Skeletal muscle tissue (tissue), 4 donors: ENCODE results near the gene CDH4. TPM values are rescaled to one million over a fixed set of nuclear protein-coding genes. Genes with fewer than 3 reads are reported as not detected.
A peak's percentile ranks its signal among the peaks of the same experiment; 100 is the strongest.

Experiments
- H3K27ac ChIP-seq: one replicate; pipeline ENCODE4 v1.7.0; 2013; ENCODE audit warnings: mild to moderate bottlenecking, low read depth, low read length, inconsistent platforms
- H3K27me3 ChIP-seq, 3 donors: one replicate each; pipeline ENCODE4 v1.7.0; 2013; ENCODE audit warnings: low read length in 3 of 3; ENCODE audit not compliant: control insufficient read depth in 3 of 3, insufficient read depth in 3 of 3
- H3K36me3 ChIP-seq, 3 donors: one replicate each; pipeline ENCODE4 v1.7.0; 2013; ENCODE audit warnings: low read length in 3 of 3; ENCODE audit not compliant: control insufficient read depth in 3 of 3, insufficient read depth in 3 of 3
- H3K4me1 ChIP-seq, 3 donors: one replicate each; pipeline ENCODE4 v1.7.0; 2013; ENCODE audit warnings: low read length in 3 of 3, mild to moderate bottlenecking in 3 of 3; ENCODE audit not compliant: control insufficient read depth in 3 of 3, insufficient read depth in 3 of 3
- H3K4me3 ChIP-seq, 3 donors: one replicate each; pipeline ENCODE4 v1.7.0; 2013; ENCODE audit warnings: low read length in 3 of 3
- H3K9ac ChIP-seq, 3 donors: one replicate each; pipeline ENCODE4 v1.7.0; 2013; ENCODE audit warnings: low read length in 3 of 3, mild to moderate bottlenecking in 3 of 3, moderate library complexity in 2 of 3, low read depth in 1 of 3
- H3K9me3 ChIP-seq, 3 donors: one replicate each; pipeline ENCODE4 v1.7.0; 2013; ENCODE audit warnings: low read length in 3 of 3; ENCODE audit not compliant: control insufficient read depth in 3 of 3
- total RNA-seq: library from RNA; depleted of rRNA; stranded (reverse); fragments of >200 nt; gene quantifications from one replicate; pipeline ENCODE4 v1.2.3, GENCODE V29; 2014
- donor health status: Osteomylitis.

The CDH4 gene
- total RNA-seq, 1 donor from 2014 or later: 0.52 TPM

GRCh38 chr20:61252601-61253263 lies 671 bp downstream of the CDH4 start:
- H3K27ac ChIP-seq: no peak overlapping the region
- no peaks in the 10 kb centered on the region for H3K9me3 ChIP-seq
- peak overlapping the region in 1 of 3 donors; percentile 36 for H3K4me3 ChIP-seq
- H3K9ac ChIP-seq: no peak overlapping the region
- H3K4me1 ChIP-seq: peaks cover 0 to 5% (median 2%) of the 10 kb centered on the region in 3 donors
- H3K36me3 ChIP-seq: no peaks in the 10 kb centered on the region
- H3K27me3 ChIP-seq: peaks cover 51 to 64% (median 56%) of the 10 kb centered on the region in 3 donors

- no peak overlapping the region for H3K27ac ChIP-seq
- peak overlapping the region in 1 of 3 donors; percentile 33 for H3K9ac ChIP-seq
- no peaks in the 10 kb centered on the region for H3K9me3 ChIP-seq
- H3K27me3 ChIP-seq: peaks cover 46 to 59% (median 51%) of the 10 kb centered on the region in 3 donors
- H3K4me1 ChIP-seq: peaks cover 0 to 5% (median 2%) of the 10 kb centered on the region in 3 donors
- H3K36me3 ChIP-seq: no peaks in the 10 kb centered on the region
- peak overlapping the region; percentile 7 to 49 (median 36) for H3K4me3 ChIP-seq
Measured at GRCh38 chr20:61253264-61253639, 1.2 kb downstream of the CDH4 start.

- Histone ChIP-seq H3K36me3 (no peaks in the 10 kb centered on the region), H3K27ac (no peak overlapping the region), H3K27me3 (peaks cover 41 to 53% (median 47%) of the 10 kb centered on the region in 3 donors), H3K9me3 (peaks cover 0 to 2% (median 0%) of the 10 kb centered on the region in 3 donors), H3K4me3 (peak overlapping the region; percentile 7 to 49 (median 36)), H3K4me1 (peaks cover 0 to 5% (median 2%) of the 10 kb centered on the region in 3 donors), H3K9ac (peak overlapping the region in 1 of 3 donors; percentile 33)
Measured at GRCh38 chr20:61253640-61254511, 1.8 kb downstream of the CDH4 start.

- H3K9ac ChIP-seq: no peak overlapping the region
- H3K36me3 ChIP-seq: no peaks in the 10 kb centered on the region
- no peak overlapping the region for H3K27ac ChIP-seq
- H3K9me3 ChIP-seq: peaks cover 0 to 2% (median 0%) of the 10 kb centered on the region in 3 donors
- no peak overlapping the region for H3K4me3 ChIP-seq
- peaks cover 35 to 42% (median 40%) of the 10 kb centered on the region in 3 donors for H3K27me3 ChIP-seq
- H3K4me1 ChIP-seq: peaks cover 0 to 5% (median 2%) of the 10 kb centered on the region in 3 donors
Measured at GRCh38 chr20:61254881-61255626, 3.0 kb downstream of the CDH4 start.

- Histone ChIP-seq H3K4me1 (peaks cover 0 to 5% (median 2%) of the 10 kb centered on the region in 3 donors), H3K27me3 (peaks cover 27 to 31% (median 29%) of the 10 kb centered on the region in 3 donors), H3K27ac (no peak overlapping the region), H3K9me3 (peaks cover 0 to 2% (median 0%) of the 10 kb centered on the region in 3 donors), H3K4me3 (no peak overlapping the region), H3K36me3 (no peaks in the 10 kb centered on the region), H3K9ac (no peak overlapping the region)
Measured at GRCh38 chr20:61256365-61256764, 4.3 kb downstream of the CDH4 start.

- peaks cover 23 to 30% (median 25%) of the 10 kb centered on the region in 3 donors for H3K27me3 ChIP-seq
Measured at GRCh38 chr20:61256824-61257223, 4.8 kb downstream of the CDH4 start.

GRCh38 chr20:61257611-61258010 lies 5.5 kb downstream of the CDH4 start:
- peaks cover 0 to 5% (median 2%) of the 10 kb centered on the region in 3 donors for H3K4me1 ChIP-seq
- no peaks in the 10 kb centered on the region for H3K36me3 ChIP-seq
- peaks cover 22 to 30% (median 24%) of the 10 kb centered on the region in 3 donors for H3K27me3 ChIP-seq
- peaks cover 0 to 2% (median 0%) of the 10 kb centered on the region in 3 donors for H3K9me3 ChIP-seq
- H3K9ac ChIP-seq: no peak overlapping the region
- H3K27ac ChIP-seq: no peak overlapping the region
- H3K4me3 ChIP-seq: no peak overlapping the region

More at GRCh38 chr20:61256824-61257223, 4.8 kb downstream of the CDH4 start:
- Histone ChIP-seq H3K9me3 (peaks cover 0 to 2% (median 0%) of the 10 kb centered on the region in 3 donors), H3K36me3 (no peaks in the 10 kb centered on the region), H3K9ac (no peak overlapping the region), H3K4me1 (peaks cover 0 to 5% (median 2%) of the 10 kb centered on the region in 3 donors), H3K4me3 (no peak overlapping the region), H3K27ac (no peak overlapping the region)

GRCh38 chr20:61259741-61260140 lies 7.7 kb downstream of the CDH4 start:
- H3K4me3 ChIP-seq: no peak overlapping the region
- H3K9me3 ChIP-seq: peaks cover 0 to 2% (median 0%) of the 10 kb centered on the region in 3 donors
- H3K4me1 ChIP-seq: no peaks in the 10 kb centered on the region
- no peak overlapping the region for H3K27ac ChIP-seq
- H3K27me3 ChIP-seq: peaks cover 10 to 18% (median 12%) of the 10 kb centered on the region in 3 donors
- no peak overlapping the region for H3K9ac ChIP-seq
- no peaks in the 10 kb centered on the region for H3K36me3 ChIP-seq

GRCh38 chr20:61260905-61261304 lies 8.8 kb downstream of the CDH4 start:
- H3K4me3 ChIP-seq: no peak overlapping the region
- peaks cover 8 to 19% (median 10%) of the 10 kb centered on the region in 3 donors for H3K27me3 ChIP-seq
- H3K27ac ChIP-seq: no peak overlapping the region
- H3K36me3 ChIP-seq: no peaks in the 10 kb centered on the region
- H3K9me3 ChIP-seq: peaks cover 0 to 2% (median 0%) of the 10 kb centered on the region in 3 donors
- no peaks in the 10 kb centered on the region for H3K4me1 ChIP-seq
- no peak overlapping the region for H3K9ac ChIP-seq
